Nephron (organoid): ENCODE data around the gene PLCL1.

ENCODE experiments used
- H3K27ac Mint-ChIP-seq, 3 experiments: 2 replicates each; pipeline ENCODE4 v1.8.0; 2020; ENCODE audit warnings: mixed read lengths in 3 of 3, mild to moderate bottlenecking in 2 of 3, moderate library complexity in 1 of 3
- H3K27me3 Mint-ChIP-seq: 2 replicates; pipeline ENCODE4 v1.8.0; 2021; ENCODE audit warnings: low read depth, mild to moderate bottlenecking, moderate library complexity, mixed read lengths
- H3K36me3 Mint-ChIP-seq: 2 replicates; pipeline ENCODE4 v1.8.0; 2020; ENCODE audit warnings: low read depth, mixed read lengths
- H3K4me1 Mint-ChIP-seq: 2 replicates; pipeline ENCODE4 v1.8.0; 2020; ENCODE audit warnings: mixed read lengths
- H3K4me3 Mint-ChIP-seq, 3 experiments: 2 replicates each; pipeline ENCODE4 v1.8.0; 2020; ENCODE audit warnings: mild to moderate bottlenecking in 3 of 3, mixed read lengths in 3 of 3, moderate library complexity in 2 of 3
- H3K9me3 Mint-ChIP-seq: 2 replicates; pipeline ENCODE4 v1.8.0; 2020; ENCODE audit warnings: mixed read lengths
- TF ChIP-seq, protein P1 (sequence below), 3 experiments: fragments of 200-600 bp; sonication (generic); IDR thresholded peaks; one replicate each; pipeline ENCODE4 v1.5.0; 2021; ENCODE audit warnings: antibody characterized with exemption in 3 of 3; ENCODE audit not compliant: unreplicated experiment in 3 of 3

Gene PLCL1

GRCh38 chr2:197779261-197779660 is 25.1 kb upstream of the PLCL1 start:
- TF ChIP-seq, protein P1, sequence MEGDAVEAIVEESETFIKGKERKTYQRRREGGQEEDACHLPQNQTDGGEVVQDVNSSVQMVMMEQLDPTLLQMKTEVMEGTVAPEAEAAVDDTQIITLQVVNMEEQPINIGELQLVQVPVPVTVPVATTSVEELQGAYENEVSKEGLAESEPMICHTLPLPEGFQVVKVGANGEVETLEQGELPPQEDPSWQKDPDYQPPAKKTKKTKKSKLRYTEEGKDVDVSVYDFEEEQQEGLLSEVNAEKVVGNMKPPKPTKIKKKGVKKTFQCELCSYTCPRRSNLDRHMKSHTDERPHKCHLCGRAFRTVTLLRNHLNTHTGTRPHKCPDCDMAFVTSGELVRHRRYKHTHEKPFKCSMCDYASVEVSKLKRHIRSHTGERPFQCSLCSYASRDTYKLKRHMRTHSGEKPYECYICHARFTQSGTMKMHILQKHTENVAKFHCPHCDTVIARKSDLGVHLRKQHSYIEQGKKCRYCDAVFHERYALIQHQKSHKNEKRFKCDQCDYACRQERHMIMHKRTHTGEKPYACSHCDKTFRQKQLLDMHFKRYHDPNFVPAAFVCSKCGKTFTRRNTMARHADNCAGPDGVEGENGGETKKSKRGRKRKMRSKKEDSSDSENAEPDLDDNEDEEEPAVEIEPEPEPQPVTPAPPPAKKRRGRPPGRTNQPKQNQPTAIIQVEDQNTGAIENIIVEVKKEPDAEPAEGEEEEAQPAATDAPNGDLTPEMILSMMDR (IDR thresholded peaks at IDR 0.05; ENCODE audit: unreplicated experiment in 3 of 3), result no peak
- Mint-ChIP-seq H3K4me1 (peaks cover 5% of the 10 kb centered on the region), H3K4me3 (no peak overlapping the region), H3K36me3 (no peaks in the 10 kb centered on the region), H3K27ac (no peak overlapping the region), H3K27me3 (peaks cover 4% of the 10 kb centered on the region), H3K9me3 (no peaks in the 10 kb centered on the region)

DNA sequence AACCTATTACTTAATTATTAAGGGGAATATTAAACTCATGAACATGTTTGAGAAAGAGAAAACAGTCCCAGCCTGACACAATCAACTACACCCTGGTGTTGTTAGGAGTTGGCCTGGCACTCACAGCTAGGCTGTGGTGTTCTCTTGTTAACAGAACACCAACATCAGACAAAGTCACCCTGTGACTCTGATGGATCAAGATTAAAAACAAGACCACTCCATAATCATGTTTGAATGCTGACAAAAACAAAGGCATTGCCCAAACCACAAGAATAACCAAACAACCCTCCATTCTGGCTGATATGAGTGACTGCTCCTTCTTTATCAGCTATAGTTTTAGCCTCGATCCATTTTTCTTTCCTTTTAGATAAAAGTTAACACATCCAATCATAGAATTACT is 22.3 kb upstream of the PLCL1 start:
- H3K36me3 Mint-ChIP-seq, result no peaks in the 10 kb centered on the region
- H3K9me3 Mint-ChIP-seq, result no peaks in the 10 kb centered on the region
- no peak overlapping the region for H3K4me3 Mint-ChIP-seq
- TF ChIP-seq, protein P1 (IDR thresholded peaks at IDR 0.05; ENCODE audit: unreplicated experiment in 3 of 3), result no peak
- H3K27ac Mint-ChIP-seq, result no peak overlapping the region
- peaks cover 5% of the 10 kb centered on the region for H3K4me1 Mint-ChIP-seq
- peaks cover 11% of the 10 kb centered on the region for H3K27me3 Mint-ChIP-seq

DNA sequence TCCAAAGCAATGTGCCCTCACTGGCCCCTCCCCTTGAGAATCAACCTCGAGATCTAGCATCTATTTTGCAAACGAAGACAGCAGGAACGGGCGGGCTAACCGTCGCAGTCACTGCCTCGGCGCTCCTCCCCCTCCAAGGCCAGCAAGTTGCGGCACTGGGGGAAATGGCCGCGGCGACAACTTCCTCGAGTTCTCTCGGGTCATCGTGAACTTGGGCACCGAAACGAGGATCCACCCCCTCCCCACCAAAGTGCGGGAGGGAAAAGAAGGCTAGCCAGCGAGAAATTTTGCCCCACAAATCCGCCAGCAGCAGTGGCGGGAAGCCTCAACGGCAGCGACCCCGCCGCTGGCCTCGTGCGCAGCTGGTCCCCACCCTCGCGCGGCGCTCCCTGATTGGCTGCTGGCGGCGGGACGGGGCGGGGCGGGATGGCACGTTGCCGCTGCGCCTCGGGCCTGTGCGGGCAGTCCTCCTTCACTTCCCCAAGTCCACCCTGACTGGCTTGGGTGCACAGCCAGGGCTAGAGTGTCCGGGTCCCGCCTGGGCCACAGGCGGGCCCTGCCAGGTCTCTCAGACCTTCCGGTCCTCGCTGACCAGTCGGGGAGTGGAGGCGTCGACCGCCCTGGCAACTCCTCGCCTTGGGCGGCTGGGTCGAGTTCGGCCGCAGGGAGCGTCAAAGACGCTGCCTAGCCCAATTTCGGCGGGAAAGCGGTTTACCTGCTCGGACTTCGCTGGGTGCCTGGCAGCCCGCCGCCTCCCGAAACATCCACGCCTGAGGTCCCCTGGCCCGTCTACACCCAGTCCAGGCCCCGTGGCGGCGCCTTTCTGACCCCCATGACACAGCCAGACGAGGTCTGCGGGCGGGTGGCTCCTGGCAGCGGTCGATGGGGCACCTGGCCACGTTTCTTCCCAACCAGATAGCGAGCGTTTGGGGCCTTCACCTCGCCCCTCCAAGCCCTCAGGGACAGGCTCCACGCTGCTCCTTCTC is 19.1 kb upstream of the PLCL1 start, which contains the start of gene BOLL:
Gene BOLL, minus strand, starts transcription at position 364 of the 986 bp plus-strand sequence. CDS start 3,469 bp downstream, outside the sequence.
- TF ChIP-seq, protein P1 (IDR thresholded peaks at IDR 0.05; ENCODE audit: unreplicated experiment in 3 of 3), result no peak
- H3K4me3 Mint-ChIP-seq, result peak within 1 kb of the TSS in 1 of 3 experiments; percentile 44
- no peak within 1 kb of the TSS for H3K27ac Mint-ChIP-seq
- H3K27me3 Mint-ChIP-seq, result peaks cover 13% of the 10 kb centered on the region
- H3K4me1 Mint-ChIP-seq, result no peaks in the 10 kb centered on the region
- no peaks in the 10 kb centered on the region for H3K36me3 Mint-ChIP-seq
- H3K9me3 Mint-ChIP-seq, result no peaks in the 10 kb centered on the region

DNA sequence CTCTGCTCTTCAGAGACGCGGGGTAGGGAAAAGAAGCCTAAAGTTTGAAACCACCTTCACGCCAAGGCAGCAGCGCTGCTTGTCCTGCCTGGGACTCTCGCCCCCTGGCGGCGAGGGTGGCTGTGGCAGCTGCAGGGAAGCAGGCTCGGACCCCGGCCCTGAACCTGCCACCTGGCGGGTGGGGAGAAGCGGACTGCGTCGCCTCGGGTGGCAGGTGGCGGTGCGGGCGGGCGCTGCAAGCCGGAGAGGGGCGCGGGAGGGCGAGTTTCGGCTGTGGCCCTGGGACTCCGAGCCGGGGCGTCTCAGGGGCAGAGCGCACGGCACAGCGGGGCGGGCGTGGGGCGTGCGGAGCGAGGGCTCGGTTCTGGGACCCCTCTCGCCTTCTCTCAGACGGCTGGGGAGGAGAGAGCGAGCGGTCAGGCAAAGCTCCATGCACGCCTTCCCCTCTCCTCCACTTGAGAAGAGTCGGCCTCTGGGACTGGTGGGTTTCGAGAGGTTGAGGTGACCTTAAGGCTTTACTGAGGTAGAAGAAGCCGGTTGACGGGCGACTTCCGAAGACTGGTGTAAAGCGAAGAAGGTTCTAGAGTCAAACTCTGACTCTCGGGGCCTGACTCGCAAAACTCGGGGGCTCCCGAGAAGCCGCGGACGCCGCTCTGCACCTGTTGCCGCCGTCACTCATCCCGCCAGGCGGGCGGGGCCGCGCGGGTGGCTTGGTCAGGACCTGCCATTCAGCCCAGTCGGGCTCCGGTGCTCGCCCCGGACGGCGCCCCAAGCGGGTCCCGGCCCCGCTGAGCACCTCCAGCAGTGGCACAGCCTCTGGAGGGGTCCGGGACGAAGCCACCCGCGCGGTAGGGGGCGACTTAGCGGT is 18.1 kb upstream of the PLCL1 start:
- Mint-ChIP-seq H3K36me3 (no peaks in the 10 kb centered on the region), H3K27me3 (peaks cover 13% of the 10 kb centered on the region), H3K27ac (no peak overlapping the region), H3K4me3 (peak overlapping the region in 2 of 3 experiments; percentile 8 to 44), H3K9me3 (no peaks in the 10 kb centered on the region), H3K4me1 (no peaks in the 10 kb centered on the region)
- TF ChIP-seq, protein P1 (IDR thresholded peaks at IDR 0.05; ENCODE audit: unreplicated experiment in 3 of 3), result peak in 2 of 3 experiments; percentile 27 to 33

DNA sequence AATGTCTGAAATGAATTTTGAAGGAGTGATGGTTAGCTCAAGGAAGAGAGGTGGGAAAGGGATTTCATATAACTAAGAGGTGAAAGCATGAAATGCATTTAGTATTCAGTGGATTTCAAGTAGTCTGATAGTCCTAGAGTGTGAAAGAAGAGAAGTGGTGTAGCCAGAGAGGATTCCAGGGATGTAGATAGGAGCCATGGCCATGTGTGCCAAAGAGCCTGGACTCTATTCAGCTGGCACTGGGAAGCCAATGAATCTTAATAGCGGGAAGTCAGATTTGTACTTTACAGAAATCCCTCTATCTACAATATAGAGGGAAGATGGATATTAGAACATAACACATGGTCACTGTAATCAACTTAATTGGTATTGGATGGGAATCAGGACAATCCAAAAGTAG is 10.9 kb upstream of the PLCL1 start:
- Mint-ChIP-seq H3K9me3 (no peaks in the 10 kb centered on the region), H3K4me1 (peaks cover 10% of the 10 kb centered on the region), H3K36me3 (no peaks in the 10 kb centered on the region), H3K27ac (no peak overlapping the region), H3K27me3 (no peaks in the 10 kb centered on the region), H3K4me3 (no peak overlapping the region)
- TF ChIP-seq, protein P1 (IDR thresholded peaks at IDR 0.05; ENCODE audit: unreplicated experiment in 3 of 3), result no peak
